GM18507 (cell line): ENCODE data around the gene KIRREL3.

Source experiments
- DNase-seq: peaks from one replicate; pipeline ENCODE4 v3.0.0; 2011; ENCODE audit warnings: low read depth; ENCODE audit not compliant: insufficient read length; ENCODE audit errors: extremely low spot score
- FAIRE-seq: peaks from 2 replicates; lab custom pipeline; 2011; peaks lifted over from hg19 to GRCh38; lab: Jason Lieb, UNC

Gene KIRREL3

GRCh38 chr11:126663749-126664592, 336.6 kb downstream of the KIRREL3 start:
- DNase-seq (no peak), FAIRE-seq (no peak)

GRCh38 chr11:126662035-126662790, 338.4 kb downstream of the KIRREL3 start:
- DNase-seq (no peak), FAIRE-seq (no peak)

GRCh38 chr11:126660761-126661425, 339.7 kb downstream of the KIRREL3 start:
- FAIRE-seq (no peak), DNase-seq (no peak)

GRCh38 chr11:126660321-126660720, 340.2 kb downstream of the KIRREL3 start:
- FAIRE-seq: no peak
- no peak for DNase-seq

GRCh38 chr11:126658306-126659056, 342.1 kb downstream of the KIRREL3 start:
- DNase-seq (no peak), FAIRE-seq (no peak)

- FAIRE-seq (no peak), DNase-seq (no peak)
Observed at GRCh38 chr11:126655807-126656128, 344.8 kb downstream of the KIRREL3 start.

GRCh38 chr11:126654886-126655806, 345.4 kb downstream of the KIRREL3 start:
- FAIRE-seq: no peak

GRCh38 chr11:126653040-126653439, 347.5 kb downstream of the KIRREL3 start:
- FAIRE-seq: no peak
- no peak for DNase-seq

More at GRCh38 chr11:126654886-126655806, 345.4 kb downstream of the KIRREL3 start:
- no peak for DNase-seq

GRCh38 chr11:126647735-126648134, 352.8 kb downstream of the KIRREL3 start:
- no peak for DNase-seq

GRCh38 chr11:126646701-126647557, 353.6 kb downstream of the KIRREL3 start:
- DNase-seq (no peak), FAIRE-seq (no peak)

More at GRCh38 chr11:126647735-126648134, 352.8 kb downstream of the KIRREL3 start:
- no peak for FAIRE-seq

- DNase-seq (no peak), FAIRE-seq (no peak)
Observed at GRCh38 chr11:126645186-126645585, 355.4 kb downstream of the KIRREL3 start.

- no peak for FAIRE-seq
- no peak for DNase-seq
Observed at GRCh38 chr11:126640186-126640585, 360.4 kb downstream of the KIRREL3 start.

- no peak for DNase-seq
- no peak for FAIRE-seq
Observed at GRCh38 chr11:126639692-126640091, 360.9 kb downstream of the KIRREL3 start.

- no peak for DNase-seq
- FAIRE-seq: no peak
Observed at GRCh38 chr11:126638648-126639047, 361.9 kb downstream of the KIRREL3 start.

GRCh38 chr11:126637795-126638175, 362.8 kb downstream of the KIRREL3 start:
- DNase-seq (no peak), FAIRE-seq (no peak)

GRCh38 chr11:126636911-126637794, 363.4 kb downstream of the KIRREL3 start:
- FAIRE-seq (no peak), DNase-seq (no peak)

GRCh38 chr11:126635511-126635910, 365.1 kb downstream of the KIRREL3 start:
- no peak for DNase-seq
- FAIRE-seq: no peak
